IMR-90 (cell line): ENCODE measurements around the gene ADCY9.

Experiments used
- CEBPB ChIP-seq: IDR thresholded peaks from 2 replicates; pipeline ENCODE4 v1.6.1; 2012; ENCODE audit warnings: low read depth, low read length, improper control_type of control experiment
- CHD1 ChIP-seq: IDR thresholded peaks from 2 replicates; pipeline ENCODE4 v1.6.1; 2012; ENCODE audit warnings: low read depth, low read length, improper control_type of control experiment
- CTCF ChIP-seq: conservative IDR thresholded peaks from 2 replicates; pipeline ENCODE4 v1.5.1; 2012; ENCODE audit warnings: mild to moderate bottlenecking, low read depth, low read length, improper control_type of control experiment
- MAZ ChIP-seq: IDR thresholded peaks from 2 replicates; pipeline ENCODE4 v1.6.1; 2012; ENCODE audit warnings: low read depth, mild to moderate bottlenecking, low read length, improper control_type of control experiment, moderate library complexity, borderline replicate concordance
- POLR2A ChIP-seq: IDR thresholded peaks from 2 replicates; pipeline ENCODE4 v1.6.1; 2012; ENCODE audit warnings: mild to moderate bottlenecking, low read depth, low read length
- RAD21 ChIP-seq: IDR thresholded peaks from 2 replicates; pipeline ENCODE4 v1.6.1; 2012; ENCODE audit warnings: low read length, improper control_type of control experiment
- RCOR1 ChIP-seq: IDR thresholded peaks from 2 replicates; pipeline ENCODE4 v1.6.1; 2012; ENCODE audit warnings: mild to moderate bottlenecking, low read length, improper control_type of control experiment; ENCODE audit not compliant: insufficient replicate concordance

- no peak for TF ChIP-seq RAD21
- no peak for TF ChIP-seq MAZ
- TF ChIP-seq CTCF: no peak
- no peak for TF ChIP-seq POLR2A
- no peak for TF ChIP-seq RCOR1
- TF ChIP-seq CEBPB: no peak
- TF ChIP-seq CHD1: no peak
Observed at GRCh38 chr16:4092547-4093265, 23.5 kb downstream of the ADCY9 start.
